Measurements from ENCODE around the gene KCNJ13. TPM values are rescaled to one million over a fixed set of nuclear protein-coding genes. Genes with fewer than 3 reads are reported as not detected.

Gene KCNJ13
- total and polyA plus RNA-seq, 4 donors = 1.8 TPM; not detected in 3

GRCh38 chr2:232779465-232779864 lies 3.1 kb upstream of the KCNJ13 start:
- Histone ChIP-seq H3K4me3 (no peak overlapping the region), H3K27me3 (ENCODE audit: control insufficient read depth in 3 of 3, insufficient read depth in 3 of 3, low read length in 2 of 3) (no peaks in the 10 kb centered on the region), H3K4me1 (ENCODE audit: control insufficient read depth in 5 of 5, insufficient read depth in 5 of 5, low read length in 5 of 5) (peaks cover 0 to 3% (median 0%) of the 10 kb centered on the region in 5 donors), H3K9me3 (ENCODE audit: control insufficient read depth in 4 of 4, insufficient read depth in 3 of 4, low read length in 3 of 4) (no peaks in the 10 kb centered on the region), H3K36me3 (ENCODE audit: control insufficient read depth in 4 of 4, insufficient read depth in 4 of 4, low read length in 4 of 4) (peaks cover 0 to 5% (median 3%) of the 10 kb centered on the region in 4 donors), H3K9ac (ENCODE audit: insufficient read depth in 1 of 2, low read length in 2 of 2) (no peak overlapping the region), H3K27ac (ENCODE audit: low read depth in 1 of 2, low read length in 1 of 2) (no peak overlapping the region)
- no peak for ATAC-seq (ENCODE audit: insufficient read depth, low FRiP score)
- WGBS, 2 donors = 66 to 84% methylated on average over 3 of the region's 3 CpGs
- no peak for TF ChIP-seq CTCF (IDR thresholded peaks at IDR 0.05; ENCODE audit: control extremely low read depth, extremely low read depth)
- peak in 2 of 3 donors; percentile 11 to 18 for DNase-seq

DNA sequence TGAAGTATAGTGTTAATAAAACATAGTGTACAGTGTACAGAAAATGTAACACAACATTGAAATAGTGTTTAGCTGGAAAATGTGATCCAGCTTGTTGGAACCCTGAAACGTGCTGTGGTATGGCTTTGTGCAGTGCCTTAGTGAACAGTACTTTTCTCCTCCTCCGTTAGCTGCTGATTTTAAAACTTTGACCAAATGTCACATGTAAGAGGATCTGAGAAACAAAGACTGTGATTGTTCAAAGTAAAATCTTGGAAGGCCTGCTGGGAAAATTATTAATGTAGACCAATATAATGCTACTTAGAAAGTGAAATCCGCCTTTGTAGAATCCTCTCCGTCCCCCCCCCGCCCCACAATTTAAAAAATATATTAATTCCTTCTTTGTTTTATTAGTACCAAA lies 911 bp upstream of the KCNJ13 start:
- DNase-seq = peak in 1 of 3 donors; percentile 6
- no peaks in the 10 kb centered on the region for H3K27me3 ChIP-seq (ENCODE audit: control insufficient read depth in 3 of 3, insufficient read depth in 3 of 3, low read length in 2 of 3)
- no peak for TF ChIP-seq CTCF (IDR thresholded peaks at IDR 0.05; ENCODE audit: control extremely low read depth, extremely low read depth)
- no peak overlapping the region for H3K4me3 ChIP-seq
- no peak overlapping the region for H3K9ac ChIP-seq (ENCODE audit: insufficient read depth in 1 of 2, low read length in 2 of 2)
- H3K27ac ChIP-seq (ENCODE audit: low read depth in 1 of 2, low read length in 1 of 2) = no peak overlapping the region
- H3K4me1 ChIP-seq (ENCODE audit: control insufficient read depth in 5 of 5, insufficient read depth in 5 of 5, low read length in 5 of 5) = peaks cover 0 to 3% (median 0%) of the 10 kb centered on the region in 5 donors
- no peak for ATAC-seq (ENCODE audit: insufficient read depth, low FRiP score)
- WGBS, 2 donors = 86 to 94% methylated on average over 5 of the region's 5 CpGs
- H3K36me3 ChIP-seq (ENCODE audit: control insufficient read depth in 4 of 4, insufficient read depth in 4 of 4, low read length in 4 of 4) = peaks cover 3 to 7% (median 4%) of the 10 kb centered on the region in 4 donors
- H3K9me3 ChIP-seq (ENCODE audit: control insufficient read depth in 4 of 4, insufficient read depth in 3 of 4, low read length in 3 of 4) = no peaks in the 10 kb centered on the region

GRCh38 chr2:232773815-232774214 lies 2.5 kb downstream of the KCNJ13 start:
- H3K9me3 ChIP-seq (ENCODE audit: control insufficient read depth in 4 of 4, insufficient read depth in 3 of 4, low read length in 3 of 4) = no peaks in the 10 kb centered on the region
- ATAC-seq (ENCODE audit: insufficient read depth, low FRiP score) (no peak), DNase-seq (no peak)
- WGBS, 2 donors = 93 to 95% methylated on average over 9 of the region's 9 CpGs
- peaks cover 0 to 3% (median 0%) of the 10 kb centered on the region in 5 donors for H3K4me1 ChIP-seq (ENCODE audit: control insufficient read depth in 5 of 5, insufficient read depth in 5 of 5, low read length in 5 of 5)
- H3K4me3 ChIP-seq = no peak overlapping the region
- peaks cover 5 to 12% (median 8%) of the 10 kb centered on the region in 4 donors for H3K36me3 ChIP-seq (ENCODE audit: control insufficient read depth in 4 of 4, insufficient read depth in 4 of 4, low read length in 4 of 4)
- no peak for TF ChIP-seq CTCF (IDR thresholded peaks at IDR 0.05; ENCODE audit: control extremely low read depth, extremely low read depth)
- no peak overlapping the region for H3K27ac ChIP-seq (ENCODE audit: low read depth in 1 of 2, low read length in 1 of 2)
- no peak overlapping the region for H3K9ac ChIP-seq (ENCODE audit: insufficient read depth in 1 of 2, low read length in 2 of 2)
- H3K27me3 ChIP-seq (ENCODE audit: control insufficient read depth in 3 of 3, insufficient read depth in 3 of 3, low read length in 2 of 3) = no peaks in the 10 kb centered on the region

GRCh38 chr2:232772531-232772930 lies 3.8 kb downstream of the KCNJ13 start:
- no peaks in the 10 kb centered on the region for H3K27me3 ChIP-seq (ENCODE audit: control insufficient read depth in 3 of 3, insufficient read depth in 3 of 3, low read length in 2 of 3)
- H3K36me3 ChIP-seq (ENCODE audit: control insufficient read depth in 4 of 4, insufficient read depth in 4 of 4, low read length in 4 of 4) = peaks cover 11 to 20% (median 12%) of the 10 kb centered on the region in 4 donors
- H3K4me3 ChIP-seq = no peak overlapping the region
- TF ChIP-seq CTCF (IDR thresholded peaks at IDR 0.05; ENCODE audit: control extremely low read depth, extremely low read depth) = no peak
- no peak overlapping the region for H3K27ac ChIP-seq (ENCODE audit: low read depth in 1 of 2, low read length in 1 of 2)
- no peak for ATAC-seq (ENCODE audit: insufficient read depth, low FRiP score)
- 63 to 69% methylated on average over 2 of the region's 2 CpGs for WGBS, 2 donors
- DNase-seq = peak in 1 of 3 donors; percentile 7
- H3K4me1 ChIP-seq (ENCODE audit: control insufficient read depth in 5 of 5, insufficient read depth in 5 of 5, low read length in 5 of 5) = peaks cover 0 to 3% (median 0%) of the 10 kb centered on the region in 5 donors
- no peak overlapping the region for H3K9ac ChIP-seq (ENCODE audit: insufficient read depth in 1 of 2, low read length in 2 of 2)
- H3K9me3 ChIP-seq (ENCODE audit: control insufficient read depth in 4 of 4, insufficient read depth in 3 of 4, low read length in 3 of 4) = no peaks in the 10 kb centered on the region
